Psoas muscle (tissue), 8 donors: ENCODE measurements around the gene GRID2. TPM values are rescaled to one million over a fixed set of nuclear protein-coding genes. Genes with fewer than 3 reads are reported as not detected.

ENCODE experiments used
- ATAC-seq, 4 donors: fragments of 200-7000 bp; cut with Tn5 transposase; one replicate each; pipeline ENCODE4 v1.9.1; 2020; ENCODE audit warnings: moderate library complexity in 3 of 4, mild to moderate bottlenecking in 2 of 4
- DNase-seq, 2 donors: peaks; one replicate each; pipeline ENCODE4 v3.0.0-alpha.2; 2020
- H3K27ac ChIP-seq: fragments of 200-600 bp; one replicate; pipeline ENCODE4 v1.8.0; 2022
- H3K27me3 ChIP-seq, 3 donors: fragments of 200-600 bp in 1 of 3; one replicate each; pipeline versions ENCODE4 v1.6.1 to v1.8.0; 2013 to 2022; ENCODE audit warnings: low read length in 2 of 3, mild to moderate bottlenecking in 2 of 3, moderate library complexity in 1 of 3; ENCODE audit not compliant: insufficient read depth in 3 of 3
- H3K36me3 ChIP-seq, 2 donors: fragments of 200-600 bp in 1 of 2; one replicate each; pipeline versions ENCODE4 v1.6.1 to v1.8.0; 2013 to 2022; ENCODE audit warnings: low read depth in 1 of 2, mild to moderate bottlenecking in 1 of 2, moderate library complexity in 1 of 2; ENCODE audit not compliant: insufficient read depth in 1 of 2
- H3K4me1 ChIP-seq: fragments of 200-600 bp; one replicate; pipeline ENCODE4 v1.8.0; 2022
- H3K4me3 ChIP-seq: fragments of 200-600 bp; one replicate; pipeline ENCODE4 v1.8.0; 2022; ENCODE audit warnings: mild to moderate bottlenecking
- H3K9me3 ChIP-seq: fragments of 200-600 bp; one replicate; pipeline ENCODE4 v1.8.0; 2022
- WGBS, 3 donors: extraction: QIAGEN DNeasy Blood & Tissue Kit; methylation state at CpG; one replicate each; pipeline versions ENCODE4 v1.1.6 to v1.1.7; 2013; 5-methylcytosine and 5-hydroxymethylcytosine counted together
- intact Hi-C, 2 donors: fragments of 100-400 bp; cut with DNase I; formaldehyde crosslinking; loops; one replicate each; pipeline versions ENCODE4 v1.11.0 to v1.14.2; 2022
- polyA plus RNA-seq, 3 donors: library from polyadenylated mRNA; stranded (reverse); fragments of 200-250 nt; gene quantifications; one replicate each; pipeline ENCODE4 v1.2.3, GENCODE V29; 2013
- total RNA-seq, 4 donors: library from RNA; stranded (reverse); fragmentation: NEBNext Ultra II Directional in 2 of 4; extraction: Animal tissue kit (Norgen Biotek cat#: 25700) in 2 of 4; gene quantifications; one replicate each; pipeline versions ENCODE4 v1.2.1 to v1.2.4, GENCODE V29; 2021 to 2023
- TF ChIP-seq, protein P1 (sequence below): fragments of 200-600 bp; IDR thresholded peaks from one replicate; pipeline ENCODE4 v1.8.0; 2022; ENCODE audit warnings: antibody characterized with exemption
- donor health status: healthy with polysubstance abuse.
- donor health status: DM: no; HTN: no; CAD: no; lungs with moderate emphysema.
- donor health status: Bipolar disorder and iron deficiency.
- donor health status: healthy.
- donor health status: DM: yes; HTN: yes; CAD: no.
- donor health status: DM: no; HTN: no; CAD: no.
- donor health status: DM: no; HTN: no; CAD: no.
- donor health status: DM: yes; HTN: yes; CAD: no.

Gene GRID2
- total and polyA plus RNA-seq, 7 donors, result not detected

GRCh38 chr4:92497141-92497540, 193.4 kb downstream of the GRID2 start:
- 21 to 50% (median 42%) methylated on average over 1 of the region's 1 CpG for WGBS, 3 donors
- intact Hi-C loops, result no loop called here
- TF ChIP-seq, protein P1, sequence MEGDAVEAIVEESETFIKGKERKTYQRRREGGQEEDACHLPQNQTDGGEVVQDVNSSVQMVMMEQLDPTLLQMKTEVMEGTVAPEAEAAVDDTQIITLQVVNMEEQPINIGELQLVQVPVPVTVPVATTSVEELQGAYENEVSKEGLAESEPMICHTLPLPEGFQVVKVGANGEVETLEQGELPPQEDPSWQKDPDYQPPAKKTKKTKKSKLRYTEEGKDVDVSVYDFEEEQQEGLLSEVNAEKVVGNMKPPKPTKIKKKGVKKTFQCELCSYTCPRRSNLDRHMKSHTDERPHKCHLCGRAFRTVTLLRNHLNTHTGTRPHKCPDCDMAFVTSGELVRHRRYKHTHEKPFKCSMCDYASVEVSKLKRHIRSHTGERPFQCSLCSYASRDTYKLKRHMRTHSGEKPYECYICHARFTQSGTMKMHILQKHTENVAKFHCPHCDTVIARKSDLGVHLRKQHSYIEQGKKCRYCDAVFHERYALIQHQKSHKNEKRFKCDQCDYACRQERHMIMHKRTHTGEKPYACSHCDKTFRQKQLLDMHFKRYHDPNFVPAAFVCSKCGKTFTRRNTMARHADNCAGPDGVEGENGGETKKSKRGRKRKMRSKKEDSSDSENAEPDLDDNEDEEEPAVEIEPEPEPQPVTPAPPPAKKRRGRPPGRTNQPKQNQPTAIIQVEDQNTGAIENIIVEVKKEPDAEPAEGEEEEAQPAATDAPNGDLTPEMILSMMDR, result no peak

DNA sequence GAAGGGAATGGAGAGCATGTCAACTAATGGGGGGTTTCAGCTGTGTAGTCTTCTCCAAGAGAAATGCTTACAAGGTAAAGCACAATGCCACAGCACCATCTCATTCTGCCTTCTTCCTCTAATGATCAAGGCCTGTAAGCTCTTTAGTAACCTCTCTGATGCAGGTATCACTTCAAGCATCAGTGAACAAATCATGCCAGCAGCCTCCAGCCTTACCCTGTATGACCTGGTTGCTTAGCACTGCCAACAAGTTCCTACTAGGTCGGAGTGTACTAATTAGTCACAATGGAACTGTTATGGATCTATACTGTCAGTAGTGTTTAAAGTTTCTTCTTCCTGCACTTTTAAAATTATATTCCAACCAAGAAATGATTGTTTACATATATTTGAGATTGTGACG, 197.7 kb downstream of the GRID2 start:
- intact Hi-C loops, result no loop called here
- H3K36me3 ChIP-seq, result no peaks in the 10 kb centered on the region
- no peaks in the 10 kb centered on the region for H3K27me3 ChIP-seq
- WGBS, 3 donors, result 64 to 81% (median 66%) methylated on average over 2 of the region's 2 CpGs
- TF ChIP-seq, protein P1, result no peak
- no peak for ATAC-seq
- no peak overlapping the region for H3K4me3 ChIP-seq
- H3K27ac ChIP-seq, result no peak overlapping the region
- H3K9me3 ChIP-seq, result no peaks in the 10 kb centered on the region
- no peak for DNase-seq
- no peaks in the 10 kb centered on the region for H3K4me1 ChIP-seq

More at GRCh38 chr4:92497141-92497540, 193.4 kb downstream of the GRID2 start:
- Histone ChIP-seq H3K27me3 (no peaks in the 10 kb centered on the region), H3K9me3 (no peaks in the 10 kb centered on the region), H3K4me3 (no peak overlapping the region), H3K4me1 (no peaks in the 10 kb centered on the region), H3K36me3 (no peaks in the 10 kb centered on the region), H3K27ac (no peak overlapping the region)
- DNase-seq (no peak), ATAC-seq (no peak)

GRCh38 chr4:92506933-92507332, 203.2 kb downstream of the GRID2 start:
- intact Hi-C loops, result no loop called here
- H3K36me3 ChIP-seq, result no peaks in the 10 kb centered on the region
- ATAC-seq (no peak), DNase-seq (no peak)
- H3K27ac ChIP-seq, result no peak overlapping the region
- no peaks in the 10 kb centered on the region for H3K9me3 ChIP-seq
- TF ChIP-seq, protein P1, result no peak
- H3K27me3 ChIP-seq, result no peaks in the 10 kb centered on the region
- no peak overlapping the region for H3K4me3 ChIP-seq
- H3K4me1 ChIP-seq, result no peaks in the 10 kb centered on the region

DNA sequence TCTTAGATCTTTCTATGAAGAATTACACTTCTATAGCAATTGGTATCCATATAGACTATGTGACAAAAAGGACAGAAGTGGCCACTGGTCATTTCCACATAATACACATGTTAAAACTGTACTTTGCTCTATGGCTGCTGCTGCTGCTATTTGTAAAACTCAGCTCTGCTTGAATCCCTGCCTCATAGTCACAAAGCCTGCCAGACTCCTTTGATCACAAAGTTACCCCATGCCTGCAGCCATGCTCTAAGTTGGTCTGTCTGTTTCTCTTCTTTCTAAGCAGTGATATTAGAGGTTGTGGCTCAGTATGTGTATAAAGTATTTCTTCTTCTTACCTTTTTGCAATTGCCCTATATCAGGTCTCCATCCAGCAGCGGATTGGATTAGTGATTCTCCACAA, 210.9 kb downstream of the GRID2 start:
- Histone ChIP-seq H3K9me3 (no peaks in the 10 kb centered on the region), H3K27me3 (no peaks in the 10 kb centered on the region), H3K27ac (no peak overlapping the region), H3K36me3 (no peaks in the 10 kb centered on the region), H3K4me3 (no peak overlapping the region), H3K4me1 (no peaks in the 10 kb centered on the region)
- no peak for DNase-seq
- ATAC-seq, result no peak
- TF ChIP-seq, protein P1, result no peak
- WGBS, 3 donors, result 74 to 88% (median 78%) methylated on average over 1 of the region's 1 CpG
- intact Hi-C loops, result no loop called here

GRCh38 chr4:92516450-92516849, 212.7 kb downstream of the GRID2 start:
- Histone ChIP-seq H3K4me1 (no peaks in the 10 kb centered on the region), H3K27me3 (no peaks in the 10 kb centered on the region), H3K36me3 (no peaks in the 10 kb centered on the region), H3K9me3 (no peaks in the 10 kb centered on the region), H3K27ac (no peak overlapping the region), H3K4me3 (no peak overlapping the region)
- ATAC-seq (no peak), DNase-seq (no peak)
- intact Hi-C loops, result no loop called here
- TF ChIP-seq, protein P1, result no peak
- WGBS, 3 donors, result 50 to 59% (median 55%) methylated on average over 6 of the region's 6 CpGs
